Thoracic aorta (tissue), 2 donors: ENCODE results near the gene CD55. TPM values are rescaled to one million over a fixed set of nuclear protein-coding genes. Genes with fewer than 3 reads are reported as not detected.

Source experiments
- ATAC-seq: fragments of 150-250 bp; one replicate; pipeline ENCODE4 v1.8.0; 2017; ENCODE audit warnings: low read depth; ENCODE audit not compliant: insufficient number of reproducible peaks, low FRiP score
- DNase-seq: peaks from one replicate; pipeline ENCODE4 v3.0.0-alpha.2; 2020; ENCODE audit warnings: low spot score
- H3K27ac ChIP-seq, 2 donors: fragments of 200-600 bp; sonication (generic); 1 replicate in 1 of 2; 2 replicates in 1 of 2; pipeline ENCODE4 v1.5.1; 2016; ENCODE audit warnings: mild to moderate bottlenecking in 2 of 2, moderate library complexity in 2 of 2
- H3K27me3 ChIP-seq: fragments of 200-600 bp; sonication (generic); replicated peaks from 2 replicates; pipeline ENCODE4 v1.6.0; 2016; ENCODE audit warnings: mild to moderate bottlenecking; ENCODE audit not compliant: insufficient read depth
- H3K36me3 ChIP-seq: fragments of 200-600 bp; sonication (generic); one replicate; pipeline ENCODE4 v1.5.1; 2016
- H3K4me1 ChIP-seq, 2 donors: fragments of 200-600 bp; sonication (generic); 1 replicate in 1 of 2; 2 replicates in 1 of 2; pipeline versions ENCODE4 v1.5.1 to v1.6.0; 2016; ENCODE audit warnings: low read depth in 2 of 2, mild to moderate bottlenecking in 1 of 2; ENCODE audit not compliant: control insufficient read depth in 1 of 2
- H3K4me3 ChIP-seq: fragments of 200-600 bp; sonication (generic); 2 replicates; pipeline ENCODE4 v1.5.1; 2016; ENCODE audit warnings: mild to moderate bottlenecking
- H3K9me3 ChIP-seq: fragments of 200-600 bp; sonication (generic); 2 replicates; pipeline ENCODE4 v1.5.1; 2016
- CTCF ChIP-seq: fragments of 200-600 bp; sonication (generic); IDR thresholded peaks from one replicate; pipeline ENCODE4 v1.5.1; 2019; ENCODE audit warnings: antibody characterized with exemption
- total RNA-seq, 2 donors: library from RNA; depleted of rRNA; stranded (reverse); fragments of >200 nt; gene quantifications; one replicate each; pipeline versions ENCODE4 v1.1.0 to v1.2.3, GENCODE V29; 2016

CD55 gene
- total RNA-seq, 2 donors from 2014 or later, result 72.6 to 109 TPM

DNA sequence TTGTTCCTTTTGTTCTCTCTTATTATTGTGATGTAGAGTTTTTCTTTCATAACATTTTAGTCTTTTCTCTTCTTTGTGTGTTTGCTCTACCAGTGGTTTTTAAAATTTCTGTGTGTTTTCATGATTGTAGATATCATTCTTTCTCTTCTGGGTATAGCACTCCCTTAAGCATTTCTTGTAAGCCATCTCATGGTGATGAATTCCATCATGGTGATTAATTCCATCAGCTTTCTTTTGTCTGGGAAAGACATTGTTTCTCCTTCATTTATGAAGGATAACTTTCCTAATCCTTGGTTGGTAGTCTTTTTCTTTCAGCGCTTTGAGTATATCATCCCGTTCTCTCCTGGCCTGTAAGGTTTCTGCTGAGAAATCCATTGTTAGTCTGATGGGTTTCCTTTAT, 22.7 kb downstream of the CD55 start:
- Histone ChIP-seq H3K36me3 (peaks cover 16% of the 10 kb centered on the region), H3K27me3 (no peaks in the 10 kb centered on the region), H3K4me1 (peaks cover 0 to 11% of the 10 kb centered on the region in 2 donors), H3K4me3 (no peak overlapping the region), H3K9me3 (no peaks in the 10 kb centered on the region), H3K27ac (no peak overlapping the region)
- no peak for DNase-seq
- no peak for ATAC-seq
- TF ChIP-seq CTCF, result no peak

- H3K9me3 ChIP-seq, result no peaks in the 10 kb centered on the region
- peak overlapping the region in 1 of 2 donors; percentile 24 for H3K27ac ChIP-seq
- H3K36me3 ChIP-seq, result peaks cover 9% of the 10 kb centered on the region
- H3K27me3 ChIP-seq, result no peaks in the 10 kb centered on the region
- no peak for TF ChIP-seq CTCF
- H3K4me3 ChIP-seq, result no peak overlapping the region
- H3K4me1 ChIP-seq, result peaks cover 0 to 11% of the 10 kb centered on the region in 2 donors
- ATAC-seq, result no peak
- DNase-seq, result no peak
Observed at GRCh38 chr1:207345644-207346477, 24.4 kb downstream of the CD55 start.

DNA sequence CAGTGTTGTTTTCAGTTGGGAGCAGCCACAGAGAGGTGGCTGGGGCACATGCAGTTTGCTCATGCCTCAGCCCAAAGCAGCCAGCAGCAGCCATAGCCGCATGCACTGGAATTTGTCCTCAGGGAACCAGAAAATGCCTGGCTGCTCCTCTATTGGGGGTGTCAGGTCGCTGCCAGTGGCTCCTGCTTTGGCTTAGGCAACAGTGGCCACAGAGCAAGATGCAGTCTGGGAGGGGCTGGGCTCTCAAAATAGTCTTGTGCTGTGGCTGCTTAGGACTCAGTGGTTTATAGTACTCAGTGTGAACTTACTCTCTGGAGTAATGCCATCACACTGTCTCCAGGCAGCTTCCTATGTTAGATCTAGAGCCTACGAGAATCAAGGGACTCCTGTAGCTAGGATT, 25.0 kb downstream of the CD55 start:
- DNase-seq (no peak), ATAC-seq (no peak)
- H3K27me3 ChIP-seq, result no peaks in the 10 kb centered on the region
- no peak for TF ChIP-seq CTCF
- no peaks in the 10 kb centered on the region for H3K9me3 ChIP-seq
- H3K4me3 ChIP-seq, result no peak overlapping the region
- H3K36me3 ChIP-seq, result peaks cover 9% of the 10 kb centered on the region
- peaks cover 0 to 11% of the 10 kb centered on the region in 2 donors for H3K4me1 ChIP-seq
- peak overlapping the region in 1 of 2 donors; percentile 24 for H3K27ac ChIP-seq

DNA sequence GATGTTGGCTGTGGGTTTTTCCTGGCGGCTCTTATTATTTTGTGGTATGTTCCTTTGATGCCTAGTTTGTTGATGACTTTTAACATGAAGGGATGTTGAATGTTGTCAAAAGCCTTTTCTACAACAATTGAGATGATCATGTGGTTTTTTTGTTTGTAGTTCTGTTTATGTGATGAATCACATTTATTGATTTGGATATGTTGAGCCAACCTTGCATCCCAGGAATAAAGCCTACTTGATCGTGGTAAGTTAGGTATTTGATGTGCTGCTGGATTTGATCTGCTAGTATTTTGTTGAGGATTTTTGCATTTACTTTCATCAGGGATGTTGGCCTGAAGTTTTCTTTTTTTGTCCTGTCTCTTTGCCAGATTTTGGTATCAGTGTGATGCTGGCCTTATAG, 28.5 kb downstream of the CD55 start:
- Histone ChIP-seq H3K36me3 (peaks cover 9% of the 10 kb centered on the region), H3K9me3 (no peaks in the 10 kb centered on the region), H3K4me1 (peaks cover 0 to 11% of the 10 kb centered on the region in 2 donors), H3K4me3 (no peak overlapping the region), H3K27ac (no peak overlapping the region), H3K27me3 (no peaks in the 10 kb centered on the region)
- ATAC-seq (no peak), DNase-seq (no peak)
- TF ChIP-seq CTCF, result no peak

- peaks cover 4% of the 10 kb centered on the region for H3K36me3 ChIP-seq
- ATAC-seq (no peak), DNase-seq (no peak)
- no peak overlapping the region for H3K4me3 ChIP-seq
- no peaks in the 10 kb centered on the region for H3K4me1 ChIP-seq
- H3K9me3 ChIP-seq, result no peaks in the 10 kb centered on the region
- no peak overlapping the region for H3K27ac ChIP-seq
- H3K27me3 ChIP-seq, result no peaks in the 10 kb centered on the region
- TF ChIP-seq CTCF, result no peak
Observed at GRCh38 chr1:207352554-207352953, 31.1 kb downstream of the CD55 start.
